BJ (cell line): ENCODE results near the gene OTOP2. TPM values are rescaled to one million over a fixed set of nuclear protein-coding genes. Genes with fewer than 3 reads are reported as not detected.

Experiments
- CTCF ChIA-PET: fragments of 350-600 bp; formaldehyde crosslinking; extraction: SDS; loops from one replicate; lab custom pipeline; 2021; ENCODE audit warnings: antibody characterized with exemption, inconsistent platforms; lab: Yijun Ruan, JAX
- POLR2A ChIA-PET: fragments of 300-600 bp; sonication (Branson Sonifier 250); formaldehyde crosslinking; extraction: SDS; loops from one replicate; lab custom pipeline; 2021; ENCODE audit warnings: antibody characterized with exemption; lab: Charles Lee
- DNase-seq: peaks from one replicate; pipeline ENCODE4 v3.0.0-alpha.2; 2011; ENCODE audit warnings: low read depth
- H3K27me3 ChIP-seq: 2 replicates; pipeline ENCODE4 v1.6.0; 2011; ENCODE audit warnings: low read length; ENCODE audit not compliant: control insufficient read depth, insufficient read depth
- H3K36me3 ChIP-seq: 2 replicates; pipeline ENCODE4 v1.5.1; 2011; ENCODE audit warnings: low read length; ENCODE audit not compliant: control insufficient read depth, insufficient read depth
- H3K4me3 ChIP-seq: 2 replicates; pipeline ENCODE4 v1.5.1; 2011; ENCODE audit warnings: low read depth, mild to moderate bottlenecking, control low read depth, low read length
- polyA plus RNA-seq: library from polyadenylated mRNA; depleted of rRNA; stranded (reverse); fragments of >200 nt; gene quantifications from 2 replicates; pipeline ENCODE4 v1.2.3, GENCODE V29; 2011
- TF ChIP-seq, protein P1 (sequence below): IDR thresholded peaks from 2 replicates; pipeline ENCODE4 v1.5.1; 2011; ENCODE audit warnings: low read depth, mild to moderate bottlenecking, control low read depth, inconsistent platforms, low read length, moderate library complexity; ENCODE audit not compliant: insufficient read depth

OTOP2 gene
- polyA plus RNA-seq, 1 experiment: not detected

DNA sequence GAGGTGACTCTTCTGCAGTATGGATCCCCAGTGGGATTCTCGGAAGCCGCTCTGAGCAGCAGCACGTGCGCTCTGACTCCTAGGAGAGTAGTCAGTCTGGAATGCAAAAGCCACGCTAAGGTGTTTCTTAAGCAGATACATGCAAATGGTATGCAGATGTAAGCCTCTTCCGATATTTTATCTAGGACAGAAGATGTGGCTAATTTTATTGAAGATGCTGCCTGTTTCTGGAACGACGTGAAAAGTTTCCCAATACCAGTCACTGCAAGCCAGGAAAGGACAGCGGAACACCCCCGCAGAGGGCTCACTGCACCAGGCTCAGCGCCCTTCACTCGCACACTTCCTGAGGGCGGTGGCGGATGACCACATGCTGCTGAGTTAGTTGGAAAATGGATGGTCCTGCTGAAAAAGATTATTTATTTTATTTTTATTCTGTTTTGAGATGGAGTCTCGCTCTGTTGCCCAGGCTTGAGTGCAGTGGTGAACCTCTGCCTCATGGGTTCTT, 40.8 kb upstream of the OTOP2 start:
- no peak overlapping the region for H3K4me3 ChIP-seq
- CTCF ChIA-PET: interaction anchor here (1.2 kb wide), 1 partner anchor 40 kb away, joined by 3 read pairs; no protein-coding TSS in a partner anchor
- POLR2A ChIA-PET: no interaction called here
- H3K36me3 ChIP-seq: no peaks in the 10 kb centered on the region
- H3K27me3 ChIP-seq: peaks cover 18% of the 10 kb centered on the region
- no peak for DNase-seq
- TF ChIP-seq, protein P1, sequence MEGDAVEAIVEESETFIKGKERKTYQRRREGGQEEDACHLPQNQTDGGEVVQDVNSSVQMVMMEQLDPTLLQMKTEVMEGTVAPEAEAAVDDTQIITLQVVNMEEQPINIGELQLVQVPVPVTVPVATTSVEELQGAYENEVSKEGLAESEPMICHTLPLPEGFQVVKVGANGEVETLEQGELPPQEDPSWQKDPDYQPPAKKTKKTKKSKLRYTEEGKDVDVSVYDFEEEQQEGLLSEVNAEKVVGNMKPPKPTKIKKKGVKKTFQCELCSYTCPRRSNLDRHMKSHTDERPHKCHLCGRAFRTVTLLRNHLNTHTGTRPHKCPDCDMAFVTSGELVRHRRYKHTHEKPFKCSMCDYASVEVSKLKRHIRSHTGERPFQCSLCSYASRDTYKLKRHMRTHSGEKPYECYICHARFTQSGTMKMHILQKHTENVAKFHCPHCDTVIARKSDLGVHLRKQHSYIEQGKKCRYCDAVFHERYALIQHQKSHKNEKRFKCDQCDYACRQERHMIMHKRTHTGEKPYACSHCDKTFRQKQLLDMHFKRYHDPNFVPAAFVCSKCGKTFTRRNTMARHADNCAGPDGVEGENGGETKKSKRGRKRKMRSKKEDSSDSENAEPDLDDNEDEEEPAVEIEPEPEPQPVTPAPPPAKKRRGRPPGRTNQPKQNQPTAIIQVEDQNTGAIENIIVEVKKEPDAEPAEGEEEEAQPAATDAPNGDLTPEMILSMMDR: no peak

DNA sequence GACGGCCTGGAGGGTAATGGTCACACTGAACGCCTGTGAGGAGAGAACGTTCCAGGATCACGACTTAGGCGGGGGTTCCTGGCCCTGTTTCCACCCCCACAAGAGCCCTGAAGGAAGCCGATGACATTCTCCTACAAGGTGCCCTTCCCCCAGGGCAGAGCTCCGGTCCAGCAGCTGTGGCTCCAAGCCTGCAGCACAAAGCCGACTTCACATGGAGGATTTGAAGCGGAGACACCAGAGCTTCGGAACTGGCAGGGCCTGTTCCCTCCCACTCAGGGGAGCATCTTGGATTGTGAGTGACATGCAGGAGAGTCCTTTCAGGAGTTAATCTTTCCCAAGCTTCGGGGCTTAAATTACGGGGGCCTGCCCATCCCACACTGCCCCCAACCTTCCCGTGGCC, 35.6 kb upstream of the OTOP2 start:
- no peak for DNase-seq
- TF ChIP-seq, protein P1: no peak
- POLR2A ChIA-PET: no interaction called here
- CTCF ChIA-PET: interaction anchor here (1.5 kb wide), 1 partner anchor 13 kb away, joined by 4 read pairs; no protein-coding TSS in a partner anchor
- Histone ChIP-seq H3K4me3 (no peak overlapping the region), H3K27me3 (peaks cover 33% of the 10 kb centered on the region), H3K36me3 (no peaks in the 10 kb centered on the region)

DNA sequence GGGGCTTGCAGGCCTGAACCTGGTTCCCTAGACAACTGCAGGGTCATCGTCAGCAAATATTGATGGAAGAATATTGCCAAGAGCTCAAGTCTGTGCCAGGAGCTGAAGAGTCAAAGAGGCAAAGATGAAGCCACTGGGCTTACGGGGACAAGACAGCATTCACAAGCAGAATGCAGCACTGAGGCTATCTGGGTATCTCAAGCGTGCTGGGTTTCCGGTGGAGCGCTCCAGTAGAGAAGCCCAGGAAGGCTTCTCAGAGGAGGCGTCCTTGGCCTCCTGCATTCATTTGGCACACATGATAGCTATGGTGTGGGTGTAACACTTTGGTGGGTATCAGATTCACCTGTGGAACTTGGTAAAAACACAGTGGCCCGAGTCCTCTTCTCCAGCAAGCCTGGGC, 33.5 kb upstream of the OTOP2 start:
- ChIA-PET POLR2A (no interaction called here), CTCF (interaction anchor here (0.7 to 1.1 kb wide), 3 partner anchors 13 to 29 kb away, joined by 3 read pairs; no protein-coding TSS in a partner anchor)
- peaks cover 38% of the 10 kb centered on the region for H3K27me3 ChIP-seq
- no peak overlapping the region for H3K4me3 ChIP-seq
- DNase-seq: no peak
- H3K36me3 ChIP-seq: no peaks in the 10 kb centered on the region
- TF ChIP-seq, protein P1: no peak

DNA sequence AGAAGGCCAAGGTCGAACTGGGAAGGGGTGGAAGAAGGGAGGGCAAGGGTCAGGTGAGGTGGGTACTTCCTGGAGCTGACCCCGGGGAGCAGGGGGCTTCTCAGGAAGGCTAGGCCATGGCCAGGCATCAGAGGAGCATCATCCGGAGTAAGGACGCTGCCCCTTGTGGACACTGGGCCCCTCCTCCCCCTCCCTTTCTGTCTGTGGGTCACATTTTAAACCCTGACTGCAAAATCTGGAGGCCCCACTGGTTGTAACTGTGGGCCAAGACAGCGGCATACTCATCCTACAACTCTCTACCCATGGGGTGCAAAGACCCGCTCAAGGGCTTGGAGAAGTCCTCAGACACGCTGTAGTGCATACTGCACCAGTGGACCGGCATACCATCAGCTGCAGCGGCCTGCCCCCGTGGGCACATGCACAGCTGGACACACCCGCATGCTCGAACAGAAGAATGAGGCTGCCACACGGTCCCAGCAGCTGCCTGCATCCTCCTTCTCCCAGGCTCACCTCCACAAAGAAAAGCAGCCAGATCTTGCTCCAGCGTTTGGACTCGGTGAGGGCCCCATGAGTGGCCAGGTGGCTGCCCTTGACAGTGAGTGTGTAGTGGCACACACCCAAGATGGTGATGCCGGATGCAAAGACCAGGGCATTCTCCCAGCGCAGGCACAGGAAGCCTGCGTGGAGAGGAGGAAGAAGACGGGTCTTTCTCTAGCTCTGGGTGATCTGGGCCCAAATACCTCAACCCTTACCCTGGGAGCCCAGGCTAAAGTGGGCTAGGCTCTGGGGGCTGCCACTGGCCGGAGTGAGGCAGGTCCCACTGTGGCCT, 31.8 kb upstream of the OTOP2 start:
- no peaks in the 10 kb centered on the region for H3K36me3 ChIP-seq
- peaks cover 43% of the 10 kb centered on the region for H3K27me3 ChIP-seq
- TF ChIP-seq, protein P1: no peak
- POLR2A ChIA-PET: no interaction called here
- DNase-seq: no peak
- CTCF ChIA-PET: interaction anchor here (0.9 to 1.5 kb wide), 2 partner anchors 12 to 14 kb away, joined by 3 to 5 read pairs; no protein-coding TSS in a partner anchor
- H3K4me3 ChIP-seq: no peak overlapping the region

DNA sequence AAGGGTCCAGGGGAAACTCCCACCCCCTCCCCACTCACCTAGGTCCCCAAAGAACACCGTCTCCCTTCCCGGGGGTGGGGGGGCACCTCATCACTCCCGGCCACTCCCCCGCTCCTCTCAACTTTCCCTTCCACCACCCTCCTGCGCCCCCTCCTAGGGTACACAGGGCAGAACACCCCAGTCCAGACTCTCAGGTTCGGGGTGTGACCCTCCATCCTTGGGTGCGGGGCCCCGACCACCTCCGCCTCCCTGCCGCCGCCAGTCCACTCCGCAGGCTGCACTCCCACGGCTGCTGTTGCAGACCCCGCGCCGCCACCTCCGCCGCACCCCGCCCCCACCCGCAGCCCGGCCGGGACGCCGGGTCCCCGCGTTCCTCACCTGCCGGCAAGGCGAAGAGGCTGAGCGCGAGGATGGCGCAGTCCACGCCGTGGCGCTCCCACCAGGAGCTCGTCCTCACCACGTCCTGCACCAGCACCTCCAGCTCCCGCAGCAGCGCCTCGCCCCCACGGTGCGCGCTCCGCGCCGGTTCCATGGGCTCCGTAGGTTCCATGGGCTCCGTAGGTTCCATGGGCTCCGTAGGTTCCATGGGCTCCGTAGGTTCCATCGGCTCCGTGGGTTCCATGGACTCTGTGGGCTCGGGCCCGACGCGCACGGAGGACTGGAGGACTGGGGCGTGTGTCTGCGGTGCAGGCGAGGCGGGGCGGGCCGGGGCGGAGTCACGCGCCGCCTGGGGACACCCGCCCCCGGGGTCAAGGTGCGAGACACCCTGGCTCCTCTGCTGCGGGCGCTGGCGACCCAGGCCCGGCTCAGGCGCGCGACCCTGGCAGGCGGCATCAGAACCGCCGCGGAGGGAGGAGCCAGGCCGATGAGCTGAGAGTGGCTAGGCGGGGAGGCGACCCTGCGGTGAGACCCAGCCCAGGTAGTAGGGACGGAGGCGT, 30.8 kb upstream of the OTOP2 start, which contains the start of gene FADS6:
Gene FADS6 (minus strand): TSS at position 660 of the 938 bp plus-strand sequence. CDS start 38 bp downstream, at position 622.
- Histone ChIP-seq H3K27me3 (peaks cover 44% of the 10 kb centered on the region), H3K4me3 (no peak within 1 kb of the TSS), H3K36me3 (no peaks in the 10 kb centered on the region)
- TF ChIP-seq, protein P1: no peak
- ChIA-PET POLR2A (no interaction called here), CTCF (no interaction called here)
- DNase-seq: no peak
